SH-SY5Y (cell line): ENCODE measurements around the gene PEX14.

Experiments used
- GATA2 ChIP-seq: IDR thresholded peaks from 2 replicates; pipeline ENCODE4 v1.6.1; 2011; ENCODE audit warnings: mild to moderate bottlenecking, low read depth, low read length
- GATA3 ChIP-seq: IDR thresholded peaks from 2 replicates; pipeline ENCODE4 v1.6.1; 2011; ENCODE audit warnings: low read depth, mild to moderate bottlenecking, low read length, moderate library complexity

GRCh38 chr1:10470043-10470442 is 4.7 kb upstream of the PEX14 start:
- TF ChIP-seq GATA3: no peak
- no peak for TF ChIP-seq GATA2
